NK-92 (cell line): ENCODE results near the gene UBE2D4.
"Not testable (repeated sequence)": the region's sequence is repeated elsewhere in the genome, so short reads cannot be mapped to it uniquely, and the experiment has no call there.

Experiments
- DNase-seq: peaks from one replicate; lab custom pipeline; 2025; ENCODE audit not compliant: unreplicated experiment; lab: John Stamatoyannopoulos, UW

The UBE2D4 gene

GRCh38 chr7:43925984-43926797, at the start of gene UBE2D4:
Gene UBE2D4, plus strand, starts transcription at chr7:43926436. Its CDS starts 97 bp downstream, at chr7:43926533.
- DNase-seq, result no peak

- DNase-seq, result no peak
These were observed 49.1 kb upstream of the UBE2D4 start for GRCh38 chr7:43876976-43877745.

DNA sequence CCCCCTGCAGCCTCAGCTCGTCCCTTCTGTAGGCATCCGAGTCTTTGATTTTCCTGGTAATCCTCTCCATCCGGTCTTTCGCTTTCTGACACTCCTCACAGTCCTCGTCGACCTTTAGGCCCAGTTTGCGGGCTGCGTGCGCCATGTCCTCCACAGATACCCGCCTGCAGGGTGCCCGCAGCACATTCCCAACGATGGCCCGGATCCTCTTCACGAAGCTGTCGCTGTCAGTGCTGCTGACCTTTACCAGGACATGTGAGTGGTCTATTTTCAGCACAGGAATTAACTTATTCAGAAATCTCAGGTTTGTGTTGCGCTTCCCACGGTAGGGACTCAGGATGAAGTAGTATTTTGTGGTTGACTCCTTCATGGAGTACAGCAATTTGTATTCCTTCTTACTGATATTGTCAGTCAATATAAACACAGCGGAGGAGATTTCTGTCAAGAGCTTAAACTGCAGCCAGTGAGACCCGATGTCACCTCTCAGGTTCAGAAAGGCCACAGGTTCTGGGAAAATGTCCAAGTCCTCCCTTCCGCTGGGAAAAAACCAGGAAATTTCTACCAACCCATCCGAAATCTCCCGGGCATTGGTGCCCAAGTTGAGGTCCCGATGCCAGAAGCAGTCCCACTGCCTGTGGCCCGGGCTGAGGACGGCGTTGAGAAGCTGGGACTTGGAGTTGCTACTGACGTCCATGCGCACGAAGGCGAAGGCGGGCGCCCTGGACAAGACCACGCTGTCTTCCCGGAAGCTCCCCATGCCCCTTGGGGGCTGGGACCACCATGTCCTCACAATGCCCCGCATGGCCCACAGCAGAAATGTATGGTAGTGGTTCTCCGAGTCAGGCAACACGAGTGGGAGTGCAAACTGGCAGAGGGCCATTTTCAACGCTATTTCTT, 48.0 kb upstream of the UBE2D4 start:
- DNase-seq, result no peak

GRCh38 chr7:43878867-43879266, 47.4 kb upstream of the UBE2D4 start:
- no peak for DNase-seq

DNA sequence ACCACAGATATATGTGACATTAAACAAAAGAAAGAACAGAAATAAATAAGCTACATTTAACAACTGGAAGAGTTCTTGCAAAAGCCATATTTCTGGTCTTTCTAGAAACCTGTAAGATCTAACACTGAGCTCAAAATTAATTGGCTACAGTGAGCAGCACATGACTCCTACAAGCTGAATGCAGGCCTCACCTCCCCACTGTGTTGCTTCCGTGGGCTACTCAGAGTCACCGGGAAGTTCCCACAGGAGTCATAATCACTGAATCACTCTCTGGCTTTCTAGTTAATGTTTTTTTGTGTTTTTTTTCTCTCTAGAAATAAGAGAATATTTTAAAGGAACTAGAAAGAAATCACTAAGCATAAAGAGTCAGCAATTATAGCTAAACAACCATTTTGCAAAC, 46.8 kb upstream of the UBE2D4 start:
- DNase-seq, result no peak

DNA sequence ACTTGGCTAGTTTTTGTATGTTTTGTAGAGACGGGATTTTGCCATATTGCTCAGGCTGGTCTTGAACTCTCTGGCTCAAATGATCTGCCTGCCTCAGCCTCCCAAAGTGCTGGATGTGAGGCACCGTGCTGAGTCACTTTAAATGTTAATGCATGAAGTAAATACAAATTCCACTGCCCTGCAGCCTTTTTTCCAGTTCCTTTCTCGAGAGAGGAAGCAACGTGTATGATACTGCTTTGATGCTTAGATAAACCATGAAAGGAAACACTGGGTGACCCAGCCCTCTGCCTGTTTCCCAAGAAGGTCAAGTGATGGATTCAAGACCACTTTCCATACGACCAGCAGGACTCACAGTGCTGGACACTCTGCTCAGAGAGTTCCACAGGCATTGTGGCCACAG, 45.6 kb upstream of the UBE2D4 start:
- DNase-seq, result no peak

- no peak for DNase-seq
These were observed 42.0 kb upstream of the UBE2D4 start for GRCh38 chr7:43884209-43884608.

- DNase-seq, result no peak
These were observed 41.6 kb upstream of the UBE2D4 start for GRCh38 chr7:43884617-43885016.

GRCh38 chr7:43888993-43889945, 37.0 kb upstream of the UBE2D4 start:
- no peak for DNase-seq

DNA sequence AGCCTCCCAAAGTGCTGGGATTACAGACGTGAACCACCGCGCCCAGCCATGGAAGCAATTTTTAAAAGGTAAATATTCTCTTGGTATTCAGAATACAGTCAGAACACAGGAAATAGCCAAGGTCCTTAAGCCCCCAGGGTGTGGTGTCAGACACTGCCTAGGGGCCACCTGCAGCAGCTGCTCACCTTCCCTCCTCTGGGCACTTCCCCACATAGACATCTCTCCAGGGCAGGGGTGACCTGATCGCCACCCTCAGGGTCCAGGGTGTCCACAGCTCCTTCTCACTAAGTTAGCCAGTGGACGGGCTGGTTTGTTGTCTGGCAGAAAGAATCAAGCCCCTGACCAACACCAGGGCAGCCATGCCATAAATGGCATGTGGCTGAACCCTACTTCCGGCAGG, 35.8 kb upstream of the UBE2D4 start:
- DNase-seq, result no peak

DNA sequence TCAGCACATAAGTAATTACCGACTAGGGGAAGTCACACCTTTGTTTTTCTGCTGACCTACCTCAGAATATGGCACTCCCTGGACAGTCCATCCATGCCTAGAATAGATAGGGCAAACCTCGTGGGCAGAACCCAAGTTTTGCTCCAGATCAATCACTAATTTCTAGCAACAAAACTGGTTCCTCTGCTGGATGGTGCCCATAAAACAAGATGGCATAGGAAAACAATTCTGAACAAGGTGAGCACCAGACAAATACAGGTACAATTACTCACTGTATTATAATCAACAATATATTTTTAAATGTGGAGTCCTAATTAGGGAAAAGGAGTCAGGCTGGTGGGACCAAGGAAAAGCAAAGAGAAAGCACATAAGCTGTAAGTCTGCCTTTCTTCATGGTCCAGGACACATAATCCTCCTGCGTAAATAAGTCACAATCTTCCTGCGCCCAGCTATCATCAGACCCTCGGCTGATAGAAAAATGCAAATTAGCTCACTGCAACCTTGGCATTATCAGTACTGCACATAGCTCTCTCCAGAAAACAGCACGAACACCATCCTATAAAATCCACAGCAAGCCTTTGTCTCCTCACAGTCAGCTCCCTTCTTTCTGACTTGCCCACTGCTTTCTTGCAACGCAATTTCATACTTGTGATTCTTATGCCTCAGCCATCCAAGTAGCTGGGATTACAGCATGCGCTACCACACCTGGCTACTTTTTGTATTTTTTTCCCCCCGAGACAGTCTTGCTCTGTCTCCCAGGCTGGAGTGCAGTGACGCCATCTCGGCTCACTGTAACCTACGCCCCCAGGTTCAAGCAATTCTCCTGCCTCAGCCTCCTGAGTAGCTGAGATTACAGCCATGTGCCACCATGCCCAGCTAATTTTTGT, 34.9 kb upstream of the UBE2D4 start:
- DNase-seq, result no peak

DNA sequence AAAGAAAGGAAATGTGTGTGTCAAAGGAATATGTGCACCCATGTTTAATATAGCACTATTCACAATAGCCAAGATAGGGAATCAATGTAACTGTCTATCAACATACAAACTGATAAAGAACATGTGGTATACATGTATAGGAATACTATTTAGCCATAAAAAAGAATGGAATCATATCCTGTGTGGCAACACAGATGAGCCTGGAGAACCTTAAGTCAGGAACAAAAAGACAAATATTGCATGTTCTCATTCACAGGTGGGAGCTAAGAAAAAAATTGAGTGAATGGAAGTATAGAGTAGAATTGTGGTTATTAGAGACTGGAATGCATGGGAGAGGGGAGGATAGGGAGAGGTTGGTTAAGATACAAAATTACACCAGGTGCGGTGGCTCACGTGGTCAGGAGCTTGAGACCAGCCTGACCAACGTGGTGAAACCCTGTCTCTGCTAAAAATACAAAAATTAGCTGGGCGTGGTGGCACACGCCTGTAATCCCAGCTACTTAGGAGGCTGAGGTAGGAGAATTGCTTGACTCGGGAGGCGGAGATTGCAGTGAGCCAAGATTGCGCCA, 30.3 kb upstream of the UBE2D4 start:
- DNase-seq, result no peak

DNA sequence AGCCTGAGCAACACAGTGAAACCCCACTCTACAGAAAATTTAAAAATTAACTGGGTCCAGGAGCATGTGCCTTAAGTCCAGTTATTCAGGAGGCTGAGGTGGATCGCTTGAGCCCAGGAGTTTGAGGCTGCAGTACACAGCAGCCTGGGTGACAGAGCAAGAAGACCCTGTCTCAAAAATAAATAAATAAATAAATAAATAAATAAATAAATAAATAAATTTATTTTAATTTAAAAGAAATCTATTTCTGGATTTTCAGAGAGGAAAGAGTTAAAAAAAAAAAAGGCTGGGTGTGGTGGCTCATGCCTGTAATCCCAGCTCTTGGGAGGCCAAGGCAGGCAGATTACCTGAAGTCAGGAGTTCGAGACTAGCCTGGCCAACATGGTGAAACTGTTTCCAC, 27.7 kb upstream of the UBE2D4 start:
- DNase-seq, result not testable (repeated sequence)

GRCh38 chr7:43902542-43903054, 23.6 kb upstream of the UBE2D4 start:
- DNase-seq, result no peak

DNA sequence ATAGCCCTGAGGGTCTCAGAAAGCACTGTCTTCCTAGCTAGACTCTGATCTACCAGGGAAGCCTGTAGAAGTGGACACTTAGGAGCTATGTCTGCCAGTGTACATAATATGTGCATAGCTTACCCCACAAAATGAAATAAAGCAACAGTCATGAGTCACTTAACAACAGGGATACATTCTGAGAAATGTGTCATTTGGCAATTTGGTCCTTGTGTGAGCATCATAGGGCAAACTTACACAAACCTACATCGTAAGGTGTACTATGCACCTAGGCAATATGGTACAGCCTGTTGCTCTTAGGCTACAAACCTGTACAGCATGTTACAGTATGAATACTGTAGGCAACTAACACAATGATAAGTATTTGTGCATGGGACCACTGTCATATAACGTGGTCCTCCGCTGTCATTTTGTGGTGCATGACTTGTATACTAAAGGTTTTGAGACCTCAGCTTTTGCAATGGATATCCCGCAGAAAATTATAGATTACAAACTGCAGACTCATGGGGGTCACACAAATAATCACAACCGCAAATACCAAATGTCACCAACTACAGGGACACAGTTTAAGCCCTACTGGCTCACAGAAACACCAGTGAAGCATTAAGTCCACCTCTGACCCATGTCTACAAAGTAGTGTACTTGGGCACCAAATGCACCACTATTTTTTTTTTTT, 21.6 kb upstream of the UBE2D4 start:
- DNase-seq, result no peak

GRCh38 chr7:43905209-43905946, 20.9 kb upstream of the UBE2D4 start:
- no peak for DNase-seq

GRCh38 chr7:43905956-43906330, 20.3 kb upstream of the UBE2D4 start:
- no peak for DNase-seq
